Measurements from ENCODE around the gene DCLK1.
"Not testable (repeated sequence)": the region's sequence is repeated elsewhere in the genome, so short reads cannot be mapped to it uniquely, and the experiment has no call there.

Gene DCLK1

DNA sequence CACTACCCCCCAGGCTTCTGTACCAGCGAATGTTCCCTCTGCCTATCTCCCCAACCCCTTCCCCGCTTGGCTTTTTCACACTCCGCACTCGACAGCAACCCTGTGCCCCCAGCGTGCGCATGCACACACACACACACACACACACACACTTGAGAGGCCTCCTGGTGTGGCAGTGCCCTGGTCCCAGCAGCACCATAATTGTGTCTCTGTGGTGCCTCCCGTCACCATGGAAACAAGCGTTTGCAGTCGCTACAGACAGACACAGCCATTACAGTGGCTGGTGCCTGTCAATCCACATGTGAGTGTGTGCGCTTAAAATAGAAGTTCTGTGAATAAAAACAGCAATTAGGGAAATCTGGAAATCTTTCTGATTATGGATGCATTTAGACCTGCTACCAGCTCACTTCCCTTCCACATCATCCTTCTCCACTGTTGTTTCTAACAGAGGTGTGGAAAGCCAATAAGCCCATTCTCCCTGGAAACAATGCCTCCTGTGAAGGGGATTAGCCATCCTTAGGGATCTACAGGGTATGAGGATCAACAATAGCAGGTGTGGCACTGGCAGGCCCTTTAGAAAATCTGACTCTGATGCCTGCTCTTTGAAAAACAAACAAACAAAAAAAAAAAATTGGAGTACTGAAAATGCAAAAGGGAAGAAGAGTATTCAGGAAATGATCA, 146.3 kb downstream of the DCLK1 start:
- no peak for DNase-seq (ENCODE audit: low spot score)

DNA sequence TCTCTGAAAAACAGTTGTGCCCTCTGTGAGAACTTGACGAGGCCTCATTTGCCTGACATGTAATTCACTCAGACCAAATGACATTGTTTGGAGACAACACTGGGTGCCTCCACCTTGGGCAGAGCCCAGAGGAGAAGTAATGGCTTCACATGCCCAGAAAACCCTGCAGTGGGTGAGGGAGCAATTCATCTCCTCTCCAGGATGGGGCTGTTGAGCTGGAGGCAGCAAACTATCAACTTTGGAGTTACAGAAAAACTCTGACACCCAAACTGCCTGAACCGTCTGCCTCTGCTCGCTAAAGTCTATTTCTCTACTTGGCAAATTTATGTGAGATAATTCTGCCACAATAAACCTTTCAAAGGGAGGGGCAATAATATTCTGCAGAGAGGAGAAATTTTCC, 146.9 kb downstream of the DCLK1 start:
- no peak for DNase-seq (ENCODE audit: low spot score)

DNA sequence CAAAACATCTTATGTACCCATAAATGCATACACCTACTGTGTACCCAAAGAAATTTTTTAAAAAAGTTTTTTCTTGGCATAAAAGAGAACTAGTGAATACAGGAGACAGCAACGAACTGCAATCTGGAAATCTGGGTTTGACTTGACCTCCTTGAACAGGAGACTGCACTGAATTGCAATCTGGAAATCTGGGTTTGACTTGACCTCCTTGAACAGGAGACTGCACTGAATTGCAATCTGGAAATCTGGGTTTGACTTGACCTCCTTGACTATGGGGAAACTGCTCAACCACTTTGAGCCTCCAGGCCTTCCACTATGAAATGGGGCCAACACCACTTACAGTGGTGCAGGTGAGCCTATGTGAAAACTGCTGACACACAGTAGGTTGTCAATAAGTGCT, 147.5 kb downstream of the DCLK1 start:
- DNase-seq (ENCODE audit: low spot score) = not testable (repeated sequence)

DNA sequence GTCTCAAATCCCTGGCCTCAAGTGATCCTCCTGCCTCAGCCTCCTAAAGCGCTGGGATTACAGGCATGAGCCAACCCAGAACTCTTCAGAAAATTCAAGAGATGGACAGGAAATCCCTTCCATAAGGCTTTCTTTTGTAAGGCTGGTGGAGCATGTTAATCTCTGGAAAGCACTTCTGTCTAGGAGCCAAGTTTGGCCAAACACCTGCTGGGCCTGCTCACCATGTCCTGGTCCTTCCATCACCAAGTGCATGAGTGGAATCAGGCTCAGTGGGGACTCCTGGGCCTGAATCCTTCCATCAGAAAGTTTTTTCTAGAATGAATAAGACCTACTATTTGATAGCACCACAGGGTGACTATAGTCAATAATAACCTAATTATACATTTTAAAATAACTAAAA, 148.0 kb downstream of the DCLK1 start:
- no peak for DNase-seq (ENCODE audit: low spot score)

DNA sequence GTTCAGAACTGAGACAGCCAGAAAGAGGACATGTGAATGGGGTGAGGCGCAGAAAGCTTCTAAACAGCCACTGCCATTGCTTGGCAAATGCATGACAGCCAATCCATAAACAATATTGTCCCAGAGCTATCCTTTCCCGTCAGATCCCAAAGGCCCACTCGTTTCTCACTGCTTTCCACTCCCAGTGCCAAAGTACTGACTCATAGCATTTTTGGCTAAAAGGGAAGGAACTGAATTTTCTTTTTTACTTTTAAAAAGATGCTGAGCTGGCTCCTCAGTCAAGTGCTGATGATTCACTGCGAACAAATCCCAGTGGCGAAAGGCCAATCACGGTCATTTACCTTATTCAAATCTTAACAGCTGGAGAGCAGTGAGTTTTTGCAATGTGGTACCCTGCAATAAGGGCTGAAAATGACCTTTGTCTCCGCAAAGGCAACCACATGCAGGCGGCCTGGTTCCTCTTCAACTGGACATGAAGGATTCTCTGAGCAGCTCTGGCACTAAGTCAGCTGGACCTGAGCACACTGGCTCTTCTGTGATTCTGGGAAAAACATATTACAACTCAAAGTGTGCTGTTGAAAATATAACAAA, 151.7 kb downstream of the DCLK1 start:
- peak; percentile 86 for DNase-seq (ENCODE audit: low spot score)

DNA sequence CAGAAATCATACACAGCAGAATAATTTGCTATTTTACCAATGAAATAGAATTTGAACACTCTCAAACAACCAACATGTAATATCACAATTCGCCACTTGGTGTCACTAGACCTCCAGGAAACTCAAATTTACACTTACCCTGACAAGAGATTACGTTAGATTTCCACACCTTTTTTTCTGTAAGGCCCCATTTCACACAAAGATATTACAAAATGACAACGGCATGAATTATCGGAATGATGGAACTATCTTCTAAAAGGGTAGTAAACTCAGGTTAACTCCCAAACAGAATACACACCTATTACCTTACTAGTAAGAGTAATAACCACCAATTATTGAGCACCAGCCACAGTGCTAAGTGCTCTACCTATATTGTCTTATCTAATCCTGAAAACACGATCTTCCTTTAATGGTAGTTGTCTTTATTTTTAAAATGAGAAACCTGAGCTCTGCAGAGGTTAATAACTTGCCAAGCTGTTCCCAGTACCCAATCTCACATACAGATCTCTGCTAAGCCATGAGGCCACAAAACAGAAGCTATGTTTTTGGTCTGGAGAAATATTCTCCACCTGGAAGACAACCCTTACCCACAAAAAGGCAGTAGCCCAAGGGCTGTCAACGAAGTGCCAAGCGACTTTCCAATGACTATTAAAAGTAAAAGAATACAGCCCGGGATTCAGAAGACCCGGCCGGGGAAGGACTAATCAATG, 152.4 kb downstream of the DCLK1 start:
- DNase-seq (ENCODE audit: low spot score) = no peak

DNA sequence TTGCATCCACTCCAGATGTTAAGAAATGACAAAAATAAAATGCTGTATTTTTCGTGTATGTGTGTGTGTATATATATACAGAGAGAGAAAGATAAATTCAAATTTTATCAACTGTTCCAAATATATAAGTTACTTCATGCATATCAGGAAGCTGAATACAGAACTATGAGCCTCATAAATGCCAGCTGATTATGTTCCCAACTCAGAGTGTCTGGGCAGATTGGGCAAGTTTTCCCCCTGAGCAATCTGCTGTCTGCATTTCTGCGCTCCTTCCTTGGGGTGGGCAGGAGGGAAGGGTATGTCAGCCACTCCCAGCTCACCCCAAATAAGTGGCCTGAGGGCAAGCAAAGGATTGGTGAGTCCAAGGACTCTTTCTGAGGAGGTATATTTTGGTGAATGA, 154.1 kb downstream of the DCLK1 start:
- no peak for DNase-seq (ENCODE audit: low spot score)

DNA sequence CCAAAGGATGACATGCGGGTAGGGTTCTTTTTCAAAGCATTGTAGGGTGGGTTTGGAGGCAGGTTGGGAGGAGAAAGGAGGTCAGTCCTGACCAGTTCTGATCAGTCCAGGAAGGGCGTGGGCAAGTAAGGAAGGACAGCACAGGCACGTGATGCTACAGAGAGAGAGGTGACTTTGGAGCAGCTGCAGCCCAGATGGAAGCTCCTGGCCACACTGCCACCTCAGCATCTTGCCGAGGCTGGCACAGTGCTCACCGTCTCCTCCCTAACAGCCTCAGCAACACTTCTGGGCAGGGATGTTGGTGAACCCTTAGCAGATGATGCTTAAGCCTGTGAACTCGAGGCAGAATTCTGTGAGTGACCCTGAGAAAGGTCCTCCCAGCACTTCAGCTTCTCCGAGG, 155.1 kb downstream of the DCLK1 start:
- no peak for DNase-seq (ENCODE audit: low spot score)

- not testable (repeated sequence) for DNase-seq (ENCODE audit: low spot score)
Measured at GRCh38 chr13:35966951-35967350, 164.2 kb downstream of the DCLK1 start.

DNA sequence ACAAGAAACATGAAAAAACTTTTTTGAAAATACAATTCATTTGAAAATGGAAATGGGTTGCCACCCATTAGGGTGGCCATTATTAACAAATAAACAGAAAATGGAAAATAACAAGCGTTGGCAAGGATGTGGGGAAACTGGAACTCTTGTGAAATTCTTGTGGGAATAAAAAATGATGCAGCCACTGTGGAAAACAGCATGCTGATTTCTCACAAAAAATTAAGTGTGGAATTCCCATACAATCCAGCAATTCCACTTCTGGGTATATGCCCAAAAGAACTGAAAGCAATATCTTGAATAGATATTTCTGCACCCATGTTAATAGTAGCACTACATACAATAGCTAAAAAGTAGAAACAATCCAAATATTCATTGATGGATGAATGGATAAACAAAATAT, 165.2 kb downstream of the DCLK1 start:
- no peak for DNase-seq (ENCODE audit: low spot score)

DNA sequence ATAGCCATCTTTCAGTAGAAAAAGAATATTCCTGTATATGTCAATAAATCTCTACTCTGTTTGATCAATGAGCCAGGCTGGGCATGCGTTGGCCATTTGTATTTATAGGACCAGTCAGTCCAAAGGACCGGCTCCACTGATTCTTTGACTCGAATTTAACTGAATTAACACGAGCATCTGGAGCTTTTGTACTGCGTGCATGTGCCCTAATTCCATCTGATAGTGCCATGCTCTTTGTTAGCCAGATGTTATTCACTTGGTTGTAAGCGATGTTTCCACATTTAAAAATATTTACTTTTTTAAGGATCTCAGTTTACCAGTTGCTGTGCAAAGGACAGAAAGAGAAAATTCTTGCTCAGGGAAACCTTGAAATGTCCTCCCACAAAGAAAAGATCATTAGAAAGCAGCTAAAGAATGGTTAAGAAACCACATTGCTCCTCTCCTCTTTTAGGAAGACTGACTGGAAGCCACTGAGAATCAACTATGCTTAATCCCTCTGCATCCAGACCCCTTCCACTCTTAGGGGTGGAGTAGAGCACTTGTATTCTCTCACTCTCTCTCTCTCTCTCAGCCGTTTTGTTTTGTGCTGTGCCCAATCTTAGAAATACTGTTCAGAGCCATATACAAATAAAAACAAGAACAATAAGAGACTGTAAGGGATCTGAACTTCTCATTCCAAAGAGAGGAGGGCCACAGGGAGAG, 165.8 kb downstream of the DCLK1 start:
- DNase-seq (ENCODE audit: low spot score) = no peak

- DNase-seq (ENCODE audit: low spot score) = no peak
Measured at GRCh38 chr13:35964863-35965180, 166.4 kb downstream of the DCLK1 start.

GRCh38 chr13:35964011-35964862, 166.9 kb downstream of the DCLK1 start:
- no peak for DNase-seq (ENCODE audit: low spot score)

DNA sequence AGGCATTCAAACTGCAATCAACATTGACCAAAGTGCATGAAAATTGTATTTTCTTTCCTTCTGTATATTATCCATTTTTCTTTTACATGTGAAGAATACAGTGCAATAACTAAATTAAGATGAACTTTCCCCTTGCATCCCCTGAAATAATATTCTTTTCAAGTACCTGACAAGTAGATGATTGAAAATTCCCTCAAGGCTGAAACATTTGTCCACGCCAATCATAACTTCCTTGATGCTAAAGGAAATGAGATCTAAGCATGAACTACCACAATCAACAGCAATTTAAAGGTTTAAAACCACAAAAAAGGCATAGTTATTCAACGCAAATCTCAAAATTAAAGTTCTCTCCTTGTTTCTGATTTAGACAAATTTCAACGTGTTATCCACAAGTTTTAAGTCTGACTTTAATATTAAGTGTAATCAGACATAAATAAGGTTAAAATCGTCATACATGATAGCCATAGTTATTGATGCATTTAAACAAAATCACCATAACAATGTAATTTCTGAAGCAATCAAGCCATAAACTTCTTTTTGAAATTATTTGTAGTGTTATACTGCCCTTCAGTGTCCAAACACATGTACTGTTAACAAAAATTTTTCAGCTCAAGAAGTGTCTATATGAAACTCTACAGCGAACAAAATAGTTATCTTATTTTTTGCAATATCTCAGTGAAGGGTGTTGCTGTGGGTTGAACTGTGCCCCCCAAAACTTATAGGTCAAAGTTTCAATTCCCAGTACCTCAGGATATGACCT, 169.5 kb downstream of the DCLK1 start:
- no peak for DNase-seq (ENCODE audit: low spot score)

GRCh38 chr13:35961002-35961401, 170.2 kb downstream of the DCLK1 start:
- no peak for DNase-seq (ENCODE audit: low spot score)

DNA sequence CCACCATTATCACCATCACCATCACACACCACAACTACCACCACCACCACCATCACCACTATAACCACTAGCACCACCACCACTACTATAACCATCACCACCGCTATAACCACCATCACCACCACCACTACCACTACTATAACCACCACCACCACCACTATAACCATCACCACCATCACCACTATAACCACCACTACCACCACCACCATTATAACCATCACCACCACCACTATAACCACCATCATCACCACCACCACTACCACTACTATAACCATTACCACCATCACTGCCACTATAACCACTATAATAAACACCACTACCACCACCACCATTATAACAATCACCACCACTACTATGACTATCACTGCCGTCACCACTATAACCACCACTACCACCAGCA, 173.2 kb downstream of the DCLK1 start:
- no peak for DNase-seq (ENCODE audit: low spot score)

GRCh38 chr13:35957241-35957731, 173.9 kb downstream of the DCLK1 start:
- DNase-seq (ENCODE audit: low spot score) = no peak

DNA sequence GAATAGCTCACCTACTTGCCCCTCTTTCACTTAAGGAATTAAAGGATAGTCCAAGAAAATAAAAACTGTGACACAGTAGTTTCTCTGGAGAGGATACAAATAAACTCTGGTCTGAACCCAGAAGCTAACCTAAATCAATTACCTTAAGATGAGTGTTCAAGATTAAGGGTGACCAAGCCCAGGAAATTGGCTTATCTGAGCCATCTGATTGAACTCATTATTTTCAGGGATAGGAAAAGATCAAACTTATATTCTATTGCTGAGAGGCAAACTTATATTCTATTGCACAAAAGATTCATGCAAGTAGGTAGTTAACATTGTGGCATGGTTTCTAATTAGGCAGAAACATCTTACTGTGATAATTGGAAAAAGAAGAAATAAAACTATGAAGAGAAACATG, 175.1 kb downstream of the DCLK1 start:
- no peak for DNase-seq (ENCODE audit: low spot score)

DNA sequence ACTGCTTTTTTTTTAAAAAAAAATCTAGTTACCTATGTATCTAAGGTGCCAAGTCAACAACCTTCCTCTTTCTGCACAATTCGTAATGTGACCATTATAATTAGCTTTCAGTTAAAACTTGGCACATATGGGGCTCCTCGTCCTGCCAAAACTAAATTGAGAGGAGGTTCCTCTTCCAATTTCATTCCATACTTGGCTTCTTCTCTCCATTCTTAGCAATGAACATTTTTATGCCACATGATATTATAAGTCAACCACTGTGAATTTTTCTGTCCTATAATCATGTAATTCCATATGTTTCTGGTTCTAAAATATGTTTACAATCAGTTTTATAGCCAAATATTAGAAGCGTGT, 177.0 kb downstream of the DCLK1 start:
- DNase-seq (ENCODE audit: low spot score) = no peak

- peak; percentile 89 for DNase-seq (ENCODE audit: low spot score)
Measured at GRCh38 chr13:35953537-35954206, 177.5 kb downstream of the DCLK1 start.

- no peak for DNase-seq (ENCODE audit: low spot score)
Measured at GRCh38 chr13:35947315-35947714, 183.9 kb downstream of the DCLK1 start.

Measured in left forelimb (tissue), 1 donor.